A549 (cell line): ENCODE results near the gene SBF2. TPM values are rescaled to one million over a fixed set of nuclear protein-coding genes. Genes with fewer than 3 reads are reported as not detected.
"Not testable (repeated sequence)": the region's sequence is repeated elsewhere in the genome, so short reads cannot be mapped to it uniquely, and the experiment has no call there.

Source experiments
- ATAC-seq, 2 experiments: fragments of 200-7000 bp in 1 of 2; fragments of >200 bp in 1 of 2; cut with Nextera tagmentation in 1 of 2; cut with Tn5 transposase in 1 of 2; 3 replicates each; pipeline versions ENCODE4 v1.8.0 to v1.9.1; 2018 to 2020; ENCODE audit warnings: mild to moderate bottlenecking in 1 of 2, moderate library complexity in 1 of 2
- CTCF ChIA-PET: fragments of 300-600 bp; sonication (Branson Sonifier 250); formaldehyde crosslinking; extraction: SDS; loops from one replicate; lab custom pipeline; 2021; ENCODE audit warnings: antibody characterized with exemption, inconsistent platforms; lab: Yijun Ruan, JAX
- POLR2A ChIA-PET: fragments of 350-600 bp; formaldehyde crosslinking; extraction: SDS; loops from one replicate; lab custom pipeline; 2021; ENCODE audit warnings: antibody characterized with exemption, inconsistent platforms; lab: Yijun Ruan, JAX
- DNase-seq, 2 experiments: peaks; one replicate each; pipeline versions ENCODE4 v3.0.0 to v3.0.0-alpha.2; 2011 to 2016; ENCODE audit warnings: low read depth in 1 of 2, low spot score in 1 of 2
- FAIRE-seq: peaks from 2 replicates; lab custom pipeline; 2011; peaks lifted over from hg19 to GRCh38; lab: Jason Lieb, UNC
- H3K27ac ChIP-seq, 2 experiments: fragments of >200 bp; sonication (Bioruptor Twin); formaldehyde crosslinking; 3 replicates each; pipeline ENCODE4 v1.5.1; 2016 to 2017
- H3K4me1 ChIP-seq: fragments of >200 bp; sonication (Bioruptor Twin); formaldehyde crosslinking; 3 replicates; pipeline ENCODE4 v1.6.1; 2016
- H3K4me2 ChIP-seq: fragments of >200 bp; sonication (Bioruptor Twin); formaldehyde crosslinking; 3 replicates; pipeline ENCODE4 v1.6.1; 2016
- H3K4me3 ChIP-seq: fragments of >200 bp; sonication (Bioruptor Twin); formaldehyde crosslinking; 3 replicates; pipeline ENCODE4 v1.5.1; 2016
- H3K9me3 ChIP-seq: fragments of >200 bp; sonication (Bioruptor Twin); formaldehyde crosslinking; 3 replicates; pipeline ENCODE4 v1.6.1; 2016
- CBX2 ChIP-seq: fragments of 200-600 bp; sonication (generic); IDR thresholded peaks from 2 replicates; pipeline ENCODE4 v1.6.1; 2016; ENCODE audit warnings: low read depth, mild to moderate bottlenecking, borderline replicate concordance
- CHD2 ChIP-seq: fragments of 150-350 bp; IDR thresholded peaks from 2 replicates; pipeline ENCODE4 v1.6.1; 2014; ENCODE audit warnings: low read length; ENCODE audit not compliant: partially characterized antibody
- CHD4 ChIP-seq: fragments of 200-600 bp; sonication (generic); IDR thresholded peaks from 2 replicates; pipeline ENCODE4 v1.6.1; 2016; ENCODE audit warnings: antibody characterized with exemption, mild to moderate bottlenecking, borderline replicate concordance
- EHF ChIP-seq: fragments of 250-450 bp; sonication (Bioruptor Pico); IDR thresholded peaks from 2 replicates; pipeline ENCODE4 v1.5.0; 2020; ENCODE audit warnings: mild to moderate bottlenecking
- ELK1 ChIP-seq: fragments of 150-350 bp; IDR thresholded peaks from 2 replicates; pipeline ENCODE4 v1.6.1; 2014; ENCODE audit warnings: low read depth, mild to moderate bottlenecking, low read length
- HOXB5 ChIP-seq: fragments of 250-450 bp; sonication (Bioruptor Pico); IDR thresholded peaks from 2 replicates; pipeline ENCODE4 v1.5.0; 2020; ENCODE audit warnings: mild to moderate bottlenecking, moderate library complexity
- JUN ChIP-seq, 2 experiments: fragments of >200 bp; sonication (Bioruptor Twin); formaldehyde crosslinking; IDR thresholded peaks; 2 replicates in 1 of 2; 3 replicates in 1 of 2; pipeline ENCODE4 v1.6.1; 2016 to 2017
- KDM1A ChIP-seq: fragments of 200-600 bp; sonication (generic); IDR thresholded peaks from 2 replicates; pipeline ENCODE4 v1.6.1; 2016; ENCODE audit warnings: low read depth, mild to moderate bottlenecking
- MAZ ChIP-seq: fragments of 150-350 bp; IDR thresholded peaks from 2 replicates; pipeline ENCODE4 v1.6.1; 2014; ENCODE audit warnings: antibody characterized with exemption, low read depth, low read length, borderline replicate concordance
- MYC ChIP-seq: IDR thresholded peaks from 2 replicates; pipeline ENCODE4 v1.6.1; 2012; ENCODE audit warnings: mild to moderate bottlenecking, inconsistent platforms, low read length, improper control_type of control experiment, borderline replicate concordance
- NR3C1 ChIP-seq: fragments of >200 bp; sonication (Bioruptor Twin); formaldehyde crosslinking; IDR thresholded peaks from 3 replicates; pipeline ENCODE4 v1.6.1; 2017
- POLR2AphosphoS2 ChIP-seq: conservative IDR thresholded peaks from 2 replicates; pipeline ENCODE4 v1.6.1; 2012; ENCODE audit warnings: low read length, improper control_type of control experiment, inconsistent platforms
- RARB ChIP-seq: fragments of 250-450 bp; sonication (Bioruptor Pico); IDR thresholded peaks from 2 replicates; pipeline ENCODE4 v1.8.0; 2021; ENCODE audit warnings: mild to moderate bottlenecking, moderate library complexity
- RFX5 ChIP-seq: fragments of 450-650 bp; IDR thresholded peaks from 2 replicates; pipeline ENCODE4 v1.7.1; 2014; ENCODE audit warnings: antibody characterized with exemption, mild to moderate bottlenecking, moderate library complexity
- SMC3 ChIP-seq: fragments of >200 bp; sonication (Bioruptor Twin); formaldehyde crosslinking; IDR thresholded peaks from 3 replicates; pipeline ENCODE4 v1.6.1; 2018; ENCODE audit warnings: inconsistent platforms
- SREBF2 ChIP-seq: fragments of 450-650 bp; IDR thresholded peaks from 2 replicates; pipeline ENCODE4 v1.6.1; 2014; ENCODE audit warnings: mild to moderate bottlenecking, moderate library complexity
- TFCP2L1 ChIP-seq: fragments of 250-450 bp; sonication (Bioruptor Pico); IDR thresholded peaks from 2 replicates; pipeline ENCODE4 v1.5.0; 2021; ENCODE audit warnings: mild to moderate bottlenecking
- TP53 ChIP-seq: fragments of 250-450 bp; sonication (Bioruptor Pico); IDR thresholded peaks from 2 replicates; pipeline ENCODE4 v1.5.0; 2021; ENCODE audit warnings: mild to moderate bottlenecking, moderate library complexity
- ZC3H11A ChIP-seq: fragments of 450-650 bp; IDR thresholded peaks from 2 replicates; pipeline ENCODE4 v1.6.1; 2014; ENCODE audit warnings: antibody characterized with exemption, mild to moderate bottlenecking
- ZSCAN20 ChIP-seq: fragments of 250-450 bp; sonication (Bioruptor Pico); IDR thresholded peaks from 2 replicates; pipeline ENCODE4 v1.8.0; 2022; ENCODE audit warnings: mild to moderate bottlenecking, moderate library complexity
- WGBS: methylation state at CpG from one replicate; pipeline ENCODE4 v1.1.6; 2017; ENCODE audit errors: missing lambda C conversion rate; 5-methylcytosine and 5-hydroxymethylcytosine counted together
- polyA plus RNA-seq, 4 experiments: library from polyadenylated mRNA; depleted of rRNA in 3 of 4; stranded (reverse); fragments of >200 nt; fragmentation: RNase III in 1 of 4; extraction: RNeasy Plus Mini Kit Qiagen cat#74134 plus additional on column Dnase treatment in 1 of 4; gene quantifications; 2 replicates in 3 of 4; 3 replicates in 1 of 4; pipeline ENCODE4 v1.2.3, GENCODE V29; 2011 to 2017

The SBF2 gene
- polyA plus RNA-seq, 2 of the 4 experiments (the other 2 are of a cell fraction), result 11.1 to 49.6 TPM

GRCh38 chr11:10265936-10266335 lies 28.1 kb downstream of the SBF2 start:
- Histone ChIP-seq H3K4me1 (peaks cover 34% of the 10 kb centered on the region), H3K4me3 (no peak overlapping the region), H3K4me2 (no peak overlapping the region), H3K9me3 (no peaks in the 10 kb centered on the region), H3K27ac (no peak overlapping the region)
- DNase-seq (no peak), FAIRE-seq (peak; percentile 76), ATAC-seq (no peak)
- POLR2A ChIA-PET, result no interaction called here
- CTCF ChIA-PET, result interaction anchor here (1.5 kb wide), 1 partner anchor 58 kb away, joined by 6 read pairs; no protein-coding TSS in a partner anchor
- TF ChIP-seq TFCP2L1 (CRISPR knock-in tag) (no peak), JUN (IDR thresholded peaks at IDR 0.05) (no peak), ELK1 (no peak), NR3C1 (no peak), SMC3 (no peak), ZC3H11A (no peak)
- 98% methylated on average over 3 of the region's 3 CpGs for WGBS

GRCh38 chr11:10264716-10265115 lies 29.3 kb downstream of the SBF2 start:
- ATAC-seq, H3K4me3 ChIP-seq, FAIRE-seq, H3K4me2 ChIP-seq, DNase-seq, CTCF ChIA-PET, H3K9me3 ChIP-seq, POLR2A ChIA-PET, H3K27ac ChIP-seq: not testable (repeated sequence)
- H3K4me1 ChIP-seq, result peaks cover 34% of the 10 kb centered on the region
- 85% methylated on average over 3 of the region's 3 CpGs for WGBS

- ChIA-PET POLR2A (no interaction called here), CTCF (no interaction called here)
- Histone ChIP-seq H3K4me3 (no peak overlapping the region), H3K4me2 (peak overlapping the region; percentile 19; the same call in 1 of the 3 replicates), H3K27ac (no peak overlapping the region)
- DNase-seq, result no peak
- TF ChIP-seq MAZ (no peak), CHD2 (no peak), MYC (no peak), CBX2 (no peak), TP53 (CRISPR knock-in tag) (no peak), RARB (CRISPR knock-in tag) (no peak), RFX5 (no peak), CHD4 (no peak), SREBF2 (no peak), EHF (CRISPR knock-in tag) (no peak), POLR2AphosphoS2 (no peak)
- TF ChIP-seq, all 56 proteins: peak for 0
- ATAC-seq (peak in 1 of 2 experiments; percentile 58; a peak in 3 of 6 replicates), FAIRE-seq (no peak)
- Histone ChIP-seq H3K9me3 (no peaks in the 10 kb centered on the region), H3K4me1 (peaks cover 26% of the 10 kb centered on the region)
Observed at GRCh38 chr11:10263929-10264328, 30.1 kb downstream of the SBF2 start.

GRCh38 chr11:10261821-10262220 lies 32.2 kb downstream of the SBF2 start:
- H3K4me2 ChIP-seq, result no peak overlapping the region
- H3K4me3 ChIP-seq, result no peak overlapping the region
- FAIRE-seq, result no peak
- ChIA-PET POLR2A (no interaction called here), CTCF (no interaction called here)
- H3K27ac ChIP-seq, result no peak overlapping the region
- DNase-seq, result no peak
- no peak for ATAC-seq
- H3K4me1 ChIP-seq, result peaks cover 14% of the 10 kb centered on the region
- no peaks in the 10 kb centered on the region for H3K9me3 ChIP-seq
- no peak for TF ChIP-seq KDM1A
- no peak for TF ChIP-seq SMC3
- no peak for TF ChIP-seq TFCP2L1 (CRISPR knock-in tag)
- no peak for TF ChIP-seq HOXB5
- no peak for TF ChIP-seq ZSCAN20 (CRISPR knock-in tag)
- TF ChIP-seq RARB (CRISPR knock-in tag), result no peak
- no peak for TF ChIP-seq CBX2
